CD4-positive, alpha-beta T cell treated with Interleukin-1 beta for 1 hour (primary cell): ENCODE measurements around the gene SIM2.

Source experiments
- DNase-seq, 2 donors: peaks; one replicate each; pipeline ENCODE4 v3.0.0-alpha.2; 2020 to 2022

SIM2 gene

DNA sequence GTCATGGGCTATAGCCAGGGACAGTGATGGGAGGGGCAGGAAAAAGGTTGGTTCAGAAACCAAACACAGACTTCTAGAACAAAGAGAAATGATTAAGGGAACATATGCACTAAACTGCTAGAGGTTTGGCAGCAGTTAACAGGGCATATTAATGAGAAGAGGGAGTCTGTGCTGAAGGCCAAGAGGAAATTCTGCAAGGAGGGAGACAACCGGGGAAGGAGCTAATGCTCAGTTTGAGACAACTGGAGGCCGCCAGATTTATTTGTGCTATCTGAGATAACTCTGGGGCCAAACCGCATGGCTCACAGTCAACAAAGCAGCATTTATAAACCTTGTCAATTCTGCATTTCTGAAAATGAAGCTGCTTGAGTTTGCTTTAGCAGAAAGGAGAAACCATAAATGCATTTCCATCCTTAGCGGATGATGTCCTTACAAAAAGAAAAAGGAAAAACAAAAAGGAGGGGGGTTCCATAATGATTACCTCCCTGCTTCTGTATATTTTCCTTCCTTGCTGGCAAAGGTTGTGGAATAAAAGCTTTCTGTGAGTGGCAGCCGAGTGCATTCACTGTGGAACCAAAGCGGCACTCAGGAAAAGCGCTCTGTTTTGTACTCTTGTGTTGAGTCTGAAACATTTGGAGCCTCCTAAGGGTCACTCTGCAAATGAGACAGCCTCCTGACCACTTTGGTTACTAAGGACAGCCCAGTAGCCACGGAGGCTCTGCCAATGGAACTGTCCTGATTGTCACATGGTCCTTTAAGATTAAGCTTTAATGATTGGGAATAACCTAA lies 70.3 kb downstream of the SIM2 start:
- DNase-seq, result no peak

DNA sequence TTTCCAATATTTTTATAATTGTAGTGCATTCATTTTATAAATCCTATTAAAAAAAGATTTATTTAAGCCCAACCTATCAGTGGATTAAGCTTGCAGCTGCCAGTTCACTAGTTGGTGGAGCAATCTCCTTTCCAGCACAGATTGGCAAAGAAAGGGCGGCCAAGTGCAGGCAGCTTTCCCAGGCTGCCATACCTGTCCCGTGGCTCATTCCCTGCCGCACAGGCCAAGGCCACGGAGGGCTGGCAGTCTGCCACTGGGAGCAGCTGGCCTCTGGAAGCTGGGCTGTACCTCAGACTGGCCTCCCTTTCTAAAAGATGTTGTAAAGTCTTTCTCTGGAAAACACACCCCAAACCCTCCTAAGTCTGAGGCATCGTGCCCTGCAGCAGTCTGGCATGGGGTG lies 74.2 kb downstream of the SIM2 start:
- no peak for DNase-seq

GRCh38 chr21:36773995-36774394 lies 75.1 kb downstream of the SIM2 start:
- no peak for DNase-seq

- no peak for DNase-seq
Measured at GRCh38 chr21:36776981-36777617, 78.2 kb downstream of the SIM2 start.

DNA sequence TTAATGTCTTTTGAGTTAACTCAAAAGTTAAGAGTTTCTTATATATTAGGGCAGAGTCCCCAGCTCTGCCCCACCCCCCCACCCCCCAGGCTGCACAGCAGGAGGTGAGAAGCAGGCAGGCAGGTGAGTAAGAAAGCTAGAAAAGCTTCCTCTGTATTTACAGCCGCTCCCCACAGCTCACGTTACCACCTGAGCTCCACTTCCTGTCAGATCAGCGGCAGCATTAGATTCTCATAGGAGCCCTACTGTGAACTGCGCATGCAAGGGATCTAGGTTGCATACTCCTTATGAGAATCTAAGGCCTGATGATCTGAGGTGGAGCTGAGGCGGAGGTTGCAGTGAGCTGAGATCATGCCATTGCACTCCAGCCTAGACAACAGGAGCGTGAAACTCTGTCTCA lies 81.9 kb downstream of the SIM2 start:
- no peak for DNase-seq

GRCh38 chr21:36783612-36784374 lies 84.9 kb downstream of the SIM2 start:
- no peak for DNase-seq

DNA sequence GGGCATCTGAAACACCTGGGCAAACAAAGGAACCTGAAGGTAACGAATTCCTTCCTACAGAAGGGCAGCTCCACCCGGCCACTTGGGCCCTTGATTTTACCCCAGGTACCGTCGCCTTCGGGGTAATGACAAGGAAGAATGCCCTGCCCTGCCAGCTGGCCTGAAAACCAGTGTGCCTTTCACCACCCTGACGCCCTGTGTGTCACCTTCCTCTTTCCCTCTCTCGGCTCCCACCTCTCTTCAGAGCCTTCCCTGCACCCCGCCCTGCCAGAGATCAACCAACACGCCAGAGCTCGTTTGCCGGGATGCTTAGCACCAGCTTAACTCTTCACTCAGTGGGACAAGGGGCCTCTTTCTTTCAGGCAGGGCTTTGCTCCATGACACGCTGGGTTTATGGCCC lies 86.0 kb downstream of the SIM2 start:
- no peak for DNase-seq

DNA sequence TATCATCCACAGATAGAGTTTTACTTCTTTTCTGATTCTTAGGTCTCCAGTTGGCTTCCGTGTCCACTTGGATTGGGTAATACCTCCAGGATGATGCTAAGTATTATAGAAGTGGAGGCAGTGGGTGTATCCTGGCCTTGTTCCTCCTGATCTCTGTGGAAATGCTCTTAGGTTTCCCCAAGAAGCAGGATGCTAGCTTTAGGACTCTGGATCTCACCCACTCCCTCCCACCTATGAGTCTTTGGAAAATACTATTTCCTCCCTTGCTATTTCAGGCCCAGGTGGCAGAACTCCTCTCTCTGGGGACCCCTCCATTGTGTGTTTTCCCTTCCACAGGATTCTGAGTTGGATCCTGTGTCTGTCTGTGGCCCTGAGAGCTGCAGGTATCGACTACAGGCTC lies 86.7 kb downstream of the SIM2 start:
- DNase-seq, result no peak

DNA sequence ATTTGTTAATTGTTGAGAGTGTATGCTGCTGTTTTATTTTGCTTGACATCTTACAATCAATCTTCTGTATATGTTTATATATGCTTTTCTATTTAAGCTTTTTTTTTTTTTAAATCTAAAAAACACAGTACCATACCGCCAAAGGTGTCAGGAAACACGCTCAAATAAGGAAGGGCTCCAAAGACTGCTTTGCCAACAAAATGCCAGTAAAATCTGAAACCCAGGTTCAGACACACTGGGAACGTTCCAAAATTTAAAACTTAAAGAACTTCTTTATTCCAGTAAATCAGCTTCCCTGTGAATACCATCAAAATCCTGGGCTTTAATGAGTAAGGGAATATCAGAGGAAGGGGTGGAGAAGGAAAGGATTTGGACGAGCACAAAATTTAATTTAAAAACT lies 87.3 kb downstream of the SIM2 start:
- no peak for DNase-seq

GRCh38 chr21:36788120-36788638 lies 89.3 kb downstream of the SIM2 start:
- no peak for DNase-seq

- DNase-seq, result no peak
Measured at GRCh38 chr21:36790616-36791015, 91.7 kb downstream of the SIM2 start.

DNA sequence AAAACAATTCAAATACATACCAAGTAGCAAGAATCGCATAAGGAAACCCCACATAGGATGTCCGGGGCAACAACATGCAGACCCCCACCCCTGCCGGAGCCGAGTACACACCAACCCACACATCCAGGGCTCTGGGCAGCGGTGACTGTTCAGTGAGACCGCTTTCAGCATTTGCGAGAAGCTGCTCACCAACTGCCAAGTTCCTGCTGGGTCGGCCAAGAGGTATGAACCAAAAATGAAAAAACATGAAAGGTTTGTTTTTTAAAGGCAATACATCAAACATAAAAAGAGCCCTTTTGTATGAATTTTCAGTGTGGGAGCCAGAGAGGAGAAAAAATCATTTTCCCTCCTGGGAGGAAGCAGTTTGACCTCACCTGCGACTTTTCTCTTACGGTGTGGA lies 92.3 kb downstream of the SIM2 start:
- DNase-seq, result no peak

DNA sequence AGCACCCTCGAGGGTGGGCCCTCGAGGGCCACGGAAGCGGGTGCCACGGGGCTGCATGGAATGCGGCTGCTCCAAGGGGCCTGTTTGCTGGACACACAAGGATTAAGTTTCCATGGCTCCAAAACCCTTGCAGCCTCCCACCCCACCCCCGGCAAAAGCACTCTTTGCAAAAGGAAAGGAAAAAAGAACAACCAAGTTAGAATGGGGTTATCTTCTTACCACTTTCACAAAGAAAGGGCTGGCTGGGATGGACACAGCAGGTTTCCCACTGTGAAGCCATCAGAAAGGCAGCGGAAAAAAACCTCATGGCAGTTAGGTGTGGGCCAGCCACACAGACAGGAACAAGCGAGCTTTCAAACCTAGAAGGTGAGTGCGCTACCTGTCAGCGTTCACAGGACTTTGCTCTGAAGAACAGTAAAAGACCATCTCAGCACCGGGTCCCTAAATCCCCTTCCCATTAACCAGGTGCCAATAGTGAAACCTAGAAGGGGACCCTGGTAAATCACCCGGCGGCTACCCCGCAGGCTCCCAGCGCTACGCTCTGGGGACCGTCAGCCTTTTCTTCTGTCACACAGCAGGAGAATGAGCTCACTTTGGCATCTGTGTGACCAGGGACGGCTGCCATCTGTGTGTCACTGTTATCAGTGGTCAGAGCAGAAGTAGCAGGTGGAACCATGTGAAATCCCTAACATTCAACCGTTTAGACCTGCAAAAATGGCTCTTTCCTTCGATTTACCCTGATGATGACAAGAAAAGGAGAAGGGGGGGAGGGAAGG lies 93.0 kb downstream of the SIM2 start:
- no peak for DNase-seq

- DNase-seq, result no peak
Measured at GRCh38 chr21:36792505-36792967, 93.6 kb downstream of the SIM2 start.

GRCh38 chr21:36796070-36796469 lies 97.2 kb downstream of the SIM2 start:
- no peak for DNase-seq

GRCh38 chr21:36798491-36798890 lies 99.6 kb downstream of the SIM2 start:
- no peak for DNase-seq
